CD4-positive, alpha-beta T cell treated with Interleukin-4 for 4 hours (primary cell): ENCODE results near the gene RAP1GAP.

ENCODE experiments used
- DNase-seq: peaks from one replicate; pipeline ENCODE4 v3.0.0-alpha.2; 2020

The RAP1GAP gene

GRCh38 chr1:21669258-21670058, at the start of gene RAP1GAP:
TSS of gene RAP1GAP (minus strand) at chr1:21669357. CDS start at chr1:21620032, 49,325 bp downstream.
- peak; percentile 8 for DNase-seq

GRCh38 chr1:21716169-21716568, 47.0 kb upstream of the RAP1GAP start:
- DNase-seq: no peak

GRCh38 chr1:21707891-21708290, 38.7 kb upstream of the RAP1GAP start:
- no peak for DNase-seq

- DNase-seq: no peak
Observed at GRCh38 chr1:21707086-21707840, 38.1 kb upstream of the RAP1GAP start.

GRCh38 chr1:21706151-21706835, 37.1 kb upstream of the RAP1GAP start:
- no peak for DNase-seq

- DNase-seq: no peak
Observed at GRCh38 chr1:21705303-21705980, 36.3 kb upstream of the RAP1GAP start.

- DNase-seq: no peak
Observed at GRCh38 chr1:21704145-21704544, 35.0 kb upstream of the RAP1GAP start.

GRCh38 chr1:21703318-21703963, 34.3 kb upstream of the RAP1GAP start:
- DNase-seq: no peak

- no peak for DNase-seq
Observed at GRCh38 chr1:21702780-21703179, 33.6 kb upstream of the RAP1GAP start.

- no peak for DNase-seq
Observed at GRCh38 chr1:21701401-21701800, 32.2 kb upstream of the RAP1GAP start.

GRCh38 chr1:21700094-21700493, 30.9 kb upstream of the RAP1GAP start:
- no peak for DNase-seq

GRCh38 chr1:21696931-21697330, 27.8 kb upstream of the RAP1GAP start:
- DNase-seq: no peak

- DNase-seq: no peak
Observed at GRCh38 chr1:21693732-21694131, 24.6 kb upstream of the RAP1GAP start.

- DNase-seq: no peak
Observed at GRCh38 chr1:21691739-21692138, 22.6 kb upstream of the RAP1GAP start.

GRCh38 chr1:21689661-21690372, 20.7 kb upstream of the RAP1GAP start:
- no peak for DNase-seq

GRCh38 chr1:21687081-21687529, 17.9 kb upstream of the RAP1GAP start:
- no peak for DNase-seq

- DNase-seq: no peak
Observed at GRCh38 chr1:21685946-21686678, 17.0 kb upstream of the RAP1GAP start.

GRCh38 chr1:21681426-21681825, 12.3 kb upstream of the RAP1GAP start:
- DNase-seq: no peak

- DNase-seq: no peak
Observed at GRCh38 chr1:21680918-21681317, 11.8 kb upstream of the RAP1GAP start.

GRCh38 chr1:21680381-21680780, 11.2 kb upstream of the RAP1GAP start:
- no peak for DNase-seq

GRCh38 chr1:21677168-21677567, 8.0 kb upstream of the RAP1GAP start:
- DNase-seq: no peak
